Naive thymus-derived CD8-positive, alpha-beta T cell (primary cell): ENCODE data around the gene CCDC80. TPM values are rescaled to one million over a fixed set of nuclear protein-coding genes. Genes with fewer than 3 reads are reported as not detected.
A peak's percentile ranks its signal among the peaks of the same experiment; 100 is the strongest.
"Not testable (repeated sequence)": the region's sequence is repeated elsewhere in the genome, so short reads cannot be mapped to it uniquely, and the experiment has no call there.

Source experiments
- ATAC-seq, 2 donors: fragments of 150-1000 bp; cut with Tn5 transposase in 1 of 2; sonication (Bioruptor Pico), chemical (Tn5 transposase) in 1 of 2; 1 replicate in 1 of 2; 2 replicates in 1 of 2; pipeline ENCODE4 v1.10.0; 2021; ENCODE audit warnings: mild to moderate bottlenecking in 2 of 2, moderate library complexity in 2 of 2
- POLR2A ChIA-PET: fragments of 350-600 bp; sonication (Branson Sonifier 250); formaldehyde crosslinking; loops from one replicate; lab custom pipeline; 2021; ENCODE audit warnings: antibody characterized with exemption; lab: Charles Lee
- DNase-seq, 10 donors: peaks; one replicate each; pipeline versions ENCODE4 v3.0.0 to v3.0.0-alpha.2; 2020 to 2022
- H3K27ac Mint-ChIP-seq, 10 donors: one replicate each; pipeline ENCODE4 v1.8.0; 2020 to 2022; ENCODE audit warnings: mild to moderate bottlenecking in 10 of 10, mixed read lengths in 10 of 10, moderate library complexity in 4 of 10, inconsistent platforms in 1 of 10
- H3K27me3 Mint-ChIP-seq, 5 donors: one replicate each; pipeline ENCODE4 v1.8.0; 2021 to 2022; ENCODE audit warnings: mixed read lengths in 5 of 5
- H3K36me3 Mint-ChIP-seq, 3 donors: one replicate each; pipeline ENCODE4 v1.8.0; 2020 to 2022; ENCODE audit warnings: mixed read lengths in 3 of 3, mild to moderate bottlenecking in 2 of 3, inconsistent platforms in 1 of 3
- H3K4me1 Mint-ChIP-seq, 4 donors: one replicate each; pipeline ENCODE4 v1.8.0; 2021 to 2022; ENCODE audit warnings: mixed read lengths in 4 of 4
- H3K4me3 Mint-ChIP-seq, 10 donors: one replicate each; pipeline ENCODE4 v1.8.0; 2020 to 2022; ENCODE audit warnings: mild to moderate bottlenecking in 10 of 10, mixed read lengths in 10 of 10, moderate library complexity in 6 of 10, inconsistent platforms in 1 of 10
- H3K9me3 Mint-ChIP-seq, 9 donors: one replicate each; pipeline ENCODE4 v1.8.0; 2020 to 2022; ENCODE audit warnings: mixed read lengths in 9 of 9, mild to moderate bottlenecking in 3 of 9, inconsistent platforms in 1 of 9, moderate library complexity in 1 of 9
- polyA plus RNA-seq, 3 donors: library from polyadenylated mRNA; unstranded; fragments of 300-500 nt; fragmentation: Illumina TruSeq; gene quantifications; one replicate each; pipeline ENCODE4 v1.2.3, GENCODE V29; 2021
- total RNA-seq, 8 experiments: library from RNA in 2 of 8; stranded (reverse) in 2 of 8; gene quantifications; one replicate each; pipeline ENCODE4 v1.2.3 and lab custom pipeline; 2021 to 2026

CCDC80 gene
- total and polyA plus RNA-seq, 5 experiments from 2014 or later = 0.04 to 0.09 TPM; not detected in 3

- Mint-ChIP-seq H3K27me3 (no peaks in the 10 kb centered on the region), H3K36me3 (peaks cover 22 to 73% (median 59%) of the 10 kb centered on the region in 3 donors), H3K9me3 (peaks cover 0 to 13% (median 4%) of the 10 kb centered on the region in 9 donors), H3K4me3 (no peak overlapping the region), H3K27ac (no peak overlapping the region), H3K4me1 (peaks cover 3 to 26% (median 7%) of the 10 kb centered on the region in 4 donors)
- ATAC-seq = no peak
- POLR2A ChIA-PET = no interaction called here
- no peak for DNase-seq
These were observed 47.7 kb downstream of the CCDC80 start for GRCh38 chr3:112593258-112593657.

GRCh38 chr3:112587336-112587735 is 53.6 kb downstream of the CCDC80 start:
- ATAC-seq = no peak
- Mint-ChIP-seq H3K4me1 (peaks cover 5 to 31% (median 15%) of the 10 kb centered on the region in 4 donors), H3K27me3 (no peaks in the 10 kb centered on the region), H3K9me3 (peaks cover 0 to 5% (median 0%) of the 10 kb centered on the region in 9 donors), H3K4me3 (no peak overlapping the region), H3K36me3 (peaks cover 7 to 92% (median 64%) of the 10 kb centered on the region in 3 donors), H3K27ac (no peak overlapping the region)
- DNase-seq = no peak
- POLR2A ChIA-PET = no interaction called here

GRCh38 chr3:112585782-112586181 is 55.2 kb downstream of the CCDC80 start:
- Mint-ChIP-seq H3K27ac (peak overlapping the region in 3 of 10 donors; percentile 13 to 65 (median 22)), H3K4me1 (peaks cover 4 to 21% (median 13%) of the 10 kb centered on the region in 4 donors), H3K4me3 (no peak overlapping the region), H3K27me3 (no peaks in the 10 kb centered on the region), H3K9me3 (no peaks in the 10 kb centered on the region), H3K36me3 (peaks cover 4 to 90% (median 57%) of the 10 kb centered on the region in 3 donors)
- POLR2A ChIA-PET = no interaction called here
- ATAC-seq (no peak), DNase-seq (no peak)

GRCh38 chr3:112583105-112583504 is 57.8 kb downstream of the CCDC80 start:
- H3K36me3 Mint-ChIP-seq = peaks cover 0 to 89% (median 37%) of the 10 kb centered on the region in 3 donors

GRCh38 chr3:112582244-112582874 is 58.6 kb downstream of the CCDC80 start:
- ATAC-seq (no peak), DNase-seq (peak in 2 of 10 donors; percentile 21 to 30)
- no peak overlapping the region for H3K4me3 Mint-ChIP-seq
- POLR2A ChIA-PET = interaction anchor here (1.0 kb wide), 1 partner anchor 21 kb away, joined by 3 read pairs; the partner anchor contains the start of genes ATG3 and SLC35A5
- no peaks in the 10 kb centered on the region for H3K9me3 Mint-ChIP-seq
- peaks cover 0 to 83% (median 33%) of the 10 kb centered on the region in 3 donors for H3K36me3 Mint-ChIP-seq
- H3K4me1 Mint-ChIP-seq = peaks cover under 1 to 24% (median 5%) of the 10 kb centered on the region in 4 donors
- no peaks in the 10 kb centered on the region for H3K27me3 Mint-ChIP-seq
- H3K27ac Mint-ChIP-seq = peak overlapping the region in 1 of 10 donors; percentile 32

More at GRCh38 chr3:112583105-112583504, 57.8 kb downstream of the CCDC80 start:
- Mint-ChIP-seq H3K4me1 (peaks cover 4 to 28% (median 8%) of the 10 kb centered on the region in 4 donors), H3K27me3 (no peaks in the 10 kb centered on the region), H3K9me3 (no peaks in the 10 kb centered on the region), H3K4me3 (no peak overlapping the region), H3K27ac (no peak overlapping the region)
- ATAC-seq (no peak), DNase-seq (no peak)
- POLR2A ChIA-PET = no interaction called here

- H3K9me3 Mint-ChIP-seq = no peaks in the 10 kb centered on the region
- peaks cover 4 to 71% (median 16%) of the 10 kb centered on the region in 3 donors for H3K36me3 Mint-ChIP-seq
- DNase-seq = no peak
These were observed 61.2 kb downstream of the CCDC80 start for GRCh38 chr3:112579697-112580096.

GRCh38 chr3:112579232-112579631 is 61.7 kb downstream of the CCDC80 start:
- no peaks in the 10 kb centered on the region for H3K27me3 Mint-ChIP-seq
- H3K27ac Mint-ChIP-seq = peak overlapping the region in 3 of 10 donors; percentile 9 to 56 (median 29)
- H3K36me3 Mint-ChIP-seq = peaks cover 4 to 68% (median 14%) of the 10 kb centered on the region in 3 donors
- ATAC-seq (no peak), DNase-seq (no peak)
- H3K9me3 Mint-ChIP-seq = no peaks in the 10 kb centered on the region
- peaks cover 0 to 13% (median 2%) of the 10 kb centered on the region in 4 donors for H3K4me1 Mint-ChIP-seq
- POLR2A ChIA-PET = no interaction called here
- no peak overlapping the region for H3K4me3 Mint-ChIP-seq

More at GRCh38 chr3:112579697-112580096, 61.2 kb downstream of the CCDC80 start:
- no peak for ATAC-seq
- Mint-ChIP-seq H3K4me1 (peaks cover 0 to 13% (median 2%) of the 10 kb centered on the region in 4 donors), H3K4me3 (no peak overlapping the region), H3K27ac (peak overlapping the region in 1 of 10 donors; percentile 9), H3K27me3 (no peaks in the 10 kb centered on the region)
- POLR2A ChIA-PET = no interaction called here

- no peaks in the 10 kb centered on the region for H3K9me3 Mint-ChIP-seq
These were observed 68.2 kb downstream of the CCDC80 start for GRCh38 chr3:112572701-112573100.

GRCh38 chr3:112569265-112569664 is 71.7 kb downstream of the CCDC80 start:
- Mint-ChIP-seq H3K4me1 (peaks cover 11 to 28% (median 22%) of the 10 kb centered on the region in 4 donors), H3K9me3 (no peaks in the 10 kb centered on the region), H3K4me3 (no peak overlapping the region), H3K36me3 (peaks cover 15 to 70% (median 36%) of the 10 kb centered on the region in 3 donors), H3K27me3 (no peaks in the 10 kb centered on the region), H3K27ac (peak overlapping the region in 2 of 10 donors; percentile 30 to 35)
- ATAC-seq = no peak
- no peak for DNase-seq
- POLR2A ChIA-PET = no interaction called here

More at GRCh38 chr3:112572701-112573100, 68.2 kb downstream of the CCDC80 start:
- Mint-ChIP-seq H3K36me3 (peaks cover 11 to 63% (median 23%) of the 10 kb centered on the region in 3 donors), H3K4me3 (no peak overlapping the region), H3K4me1 (peaks cover 2 to 16% (median 10%) of the 10 kb centered on the region in 4 donors), H3K27ac (peak overlapping the region in 2 of 10 donors; percentile 15 to 58), H3K27me3 (no peaks in the 10 kb centered on the region)
- DNase-seq (no peak), ATAC-seq (no peak)
- POLR2A ChIA-PET = no interaction called here

- peak overlapping the region in 2 of 10 donors; percentile 17 to 54 for H3K27ac Mint-ChIP-seq
- H3K36me3 Mint-ChIP-seq = peaks cover 15 to 66% (median 39%) of the 10 kb centered on the region in 3 donors
- POLR2A ChIA-PET = no interaction called here
- peaks cover 14 to 32% (median 26%) of the 10 kb centered on the region in 4 donors for H3K4me1 Mint-ChIP-seq
- no peaks in the 10 kb centered on the region for H3K9me3 Mint-ChIP-seq
- no peaks in the 10 kb centered on the region for H3K27me3 Mint-ChIP-seq
- ATAC-seq (no peak), DNase-seq (no peak)
- no peak overlapping the region for H3K4me3 Mint-ChIP-seq
These were observed 72.3 kb downstream of the CCDC80 start for GRCh38 chr3:112568642-112569041.

- POLR2A ChIA-PET = no interaction called here
- ATAC-seq (no peak), DNase-seq (no peak)
- H3K4me3 Mint-ChIP-seq = no peak overlapping the region
- peaks cover 15 to 52% (median 45%) of the 10 kb centered on the region in 4 donors for H3K4me1 Mint-ChIP-seq
- no peaks in the 10 kb centered on the region for H3K27me3 Mint-ChIP-seq
- H3K27ac Mint-ChIP-seq = peak overlapping the region in 1 of 10 donors; percentile 4
- no peaks in the 10 kb centered on the region for H3K9me3 Mint-ChIP-seq
- H3K36me3 Mint-ChIP-seq = peaks cover 8 to 39% (median 19%) of the 10 kb centered on the region in 3 donors
These were observed 76.0 kb downstream of the CCDC80 start for GRCh38 chr3:112564940-112565305.

GRCh38 chr3:112564247-112564939 is 76.5 kb downstream of the CCDC80 start:
- H3K9me3 Mint-ChIP-seq, ATAC-seq, POLR2A ChIA-PET, H3K27me3 Mint-ChIP-seq, DNase-seq: not testable (repeated sequence)
- peak overlapping the region in 2 of 10 donors; percentile 16 to 60 for H3K27ac Mint-ChIP-seq
- H3K36me3 Mint-ChIP-seq = peaks cover 8 to 34% (median 17%) of the 10 kb centered on the region in 3 donors
- peaks cover 16 to 57% (median 50%) of the 10 kb centered on the region in 4 donors for H3K4me1 Mint-ChIP-seq
- peak overlapping the region in 2 of 10 donors; percentile 11 to 27 for H3K4me3 Mint-ChIP-seq
